ENCODE results near the gene TMEM269.
"Not testable (repeated sequence)": the region's sequence is repeated elsewhere in the genome, so short reads cannot be mapped to it uniquely, and the experiment has no call there.

The TMEM269 gene

DNA sequence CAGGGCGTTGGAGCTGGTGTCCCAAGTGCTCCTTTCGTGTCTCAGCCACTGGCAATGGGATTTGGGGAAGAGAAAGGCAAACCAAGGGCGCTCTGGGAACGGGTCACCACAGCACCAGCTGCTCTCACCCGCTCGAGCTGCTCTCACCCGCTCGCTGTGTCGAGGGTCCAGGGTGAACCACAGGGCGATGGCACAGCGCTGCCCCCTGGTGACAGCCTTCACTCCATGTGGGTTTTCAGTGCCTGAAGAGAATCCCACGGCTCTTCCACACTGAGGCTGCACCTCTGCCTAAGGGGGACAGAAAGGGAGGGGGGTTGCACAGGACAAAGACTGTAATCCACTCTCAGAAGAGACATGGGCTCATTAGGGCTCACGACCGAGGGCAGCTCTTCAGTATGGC lies 37.7 kb upstream of the TMEM269 start:
- DNase-seq (ENCODE audit: low read depth in 2 of 2, low spot score in 1 of 2), result peak in 1 of 2 donors; percentile 13

GRCh38 chr1:42748021-42748420 lies 36.8 kb upstream of the TMEM269 start:
- DNase-seq (ENCODE audit: low read depth in 2 of 2, low spot score in 1 of 2), result no peak

GRCh38 chr1:42748461-42749410 lies 36.1 kb upstream of the TMEM269 start:
- no peak for DNase-seq (ENCODE audit: low read depth in 2 of 2, low spot score in 1 of 2)

DNA sequence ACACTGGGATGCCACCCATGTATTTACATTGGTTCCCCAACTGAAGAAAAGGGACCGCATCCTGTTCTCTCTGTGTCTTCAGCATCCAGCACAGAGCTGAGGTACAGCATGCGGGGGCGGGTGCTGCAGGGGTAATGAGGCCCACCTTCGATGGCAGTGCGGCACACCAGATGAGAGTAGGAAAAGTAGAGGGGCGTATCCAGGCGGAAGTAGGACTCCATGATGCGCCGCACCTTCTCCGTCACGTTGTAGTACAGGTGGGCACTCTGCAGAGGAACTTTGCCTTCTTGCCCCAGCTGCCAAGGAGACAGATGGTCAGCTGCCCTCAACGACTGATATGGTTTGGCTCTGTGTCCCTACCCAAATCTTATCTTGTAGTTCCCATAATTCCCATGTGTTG lies 34.8 kb upstream of the TMEM269 start:
- no peak for DNase-seq (ENCODE audit: low read depth in 2 of 2, low spot score in 1 of 2)

GRCh38 chr1:42751511-42752070 lies 33.2 kb upstream of the TMEM269 start:
- DNase-seq (ENCODE audit: low read depth in 2 of 2, low spot score in 1 of 2), result not testable (repeated sequence)

- DNase-seq (ENCODE audit: low read depth in 2 of 2, low spot score in 1 of 2), result no peak
These were observed 32.5 kb upstream of the TMEM269 start for GRCh38 chr1:42752284-42752683.

GRCh38 chr1:42753070-42753469 lies 31.7 kb upstream of the TMEM269 start:
- DNase-seq (ENCODE audit: low read depth in 2 of 2, low spot score in 1 of 2), result no peak

DNA sequence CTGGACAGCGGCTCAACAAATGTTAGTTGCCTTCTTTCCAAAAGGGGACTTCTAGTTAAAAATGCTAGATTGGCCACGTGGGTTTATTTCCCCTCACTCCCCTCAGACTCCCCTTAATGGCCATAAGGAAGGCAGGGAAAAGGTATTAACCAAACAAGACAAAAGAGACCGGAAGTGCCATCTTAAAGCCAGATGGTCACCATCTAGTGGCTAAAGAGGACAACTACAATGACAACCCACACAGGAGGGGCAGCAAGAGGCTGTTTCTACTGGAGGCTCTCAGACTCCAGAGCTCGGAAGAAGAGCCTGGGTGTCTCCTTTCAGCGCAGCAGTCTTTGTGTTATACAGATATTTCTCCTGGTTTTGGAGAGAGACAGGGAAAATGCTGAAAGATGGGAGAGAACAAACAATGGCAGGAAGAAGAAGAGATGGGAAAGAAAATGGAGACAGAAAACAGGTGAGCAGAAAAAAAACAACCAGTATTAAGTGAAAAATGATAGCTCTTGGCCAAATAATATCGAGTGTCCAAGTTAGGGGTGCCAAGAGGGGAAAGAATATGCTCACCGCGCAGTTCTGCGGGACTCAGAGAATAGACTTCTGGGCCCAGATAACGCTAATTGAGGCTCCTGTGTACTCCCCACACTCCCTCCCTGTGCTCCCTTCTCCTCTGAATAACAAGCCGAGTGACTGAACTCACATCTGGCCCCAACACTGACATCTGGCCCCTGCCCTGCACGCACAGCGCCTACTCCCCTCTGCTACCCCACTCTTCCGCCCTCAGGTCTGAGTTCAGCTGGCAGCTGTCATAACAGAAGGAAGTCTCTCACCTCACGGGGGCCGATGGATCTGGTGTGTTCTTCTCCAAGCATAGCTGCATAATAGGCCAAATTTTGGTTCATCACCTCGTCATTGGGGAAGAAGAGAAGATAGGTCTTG lies 27.6 kb upstream of the TMEM269 start:
- no peak for DNase-seq (ENCODE audit: low read depth in 2 of 2, low spot score in 1 of 2)

GRCh38 chr1:42757892-42758275 lies 26.9 kb upstream of the TMEM269 start:
- DNase-seq (ENCODE audit: low read depth in 2 of 2, low spot score in 1 of 2), result no peak

- no peak for DNase-seq (ENCODE audit: low read depth in 2 of 2, low spot score in 1 of 2)
These were observed 26.1 kb upstream of the TMEM269 start for GRCh38 chr1:42758641-42759040.

DNA sequence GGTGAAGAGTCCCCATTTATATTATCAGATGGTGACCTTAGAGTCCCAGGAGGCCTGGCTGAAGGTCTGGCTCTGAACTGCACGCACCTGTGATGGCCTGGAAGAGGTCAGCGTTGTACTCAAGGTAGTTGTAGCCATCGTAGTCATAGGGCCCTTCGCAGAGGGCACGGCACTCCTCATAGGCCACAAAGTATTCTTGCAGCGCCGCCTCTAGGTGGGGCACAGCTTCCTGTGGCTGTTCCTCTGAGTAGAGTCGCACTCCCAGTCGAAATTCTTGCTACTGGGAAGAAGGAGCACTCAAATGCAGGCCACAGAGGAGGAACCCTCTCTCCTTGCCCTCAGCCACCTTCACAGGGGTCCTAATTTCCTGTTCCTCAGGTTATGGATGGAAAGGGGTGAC lies 25.7 kb upstream of the TMEM269 start:
- no peak for DNase-seq (ENCODE audit: low read depth in 2 of 2, low spot score in 1 of 2)

GRCh38 chr1:42761567-42761966 lies 23.2 kb upstream of the TMEM269 start:
- DNase-seq (ENCODE audit: low read depth in 2 of 2, low spot score in 1 of 2), result no peak

- DNase-seq (ENCODE audit: low read depth in 2 of 2, low spot score in 1 of 2), result no peak
These were observed 22.5 kb upstream of the TMEM269 start for GRCh38 chr1:42762269-42762668.

GRCh38 chr1:42765269-42765668 lies 19.5 kb upstream of the TMEM269 start:
- no peak for DNase-seq (ENCODE audit: low read depth in 2 of 2, low spot score in 1 of 2)

- DNase-seq (ENCODE audit: low read depth in 2 of 2, low spot score in 1 of 2), result no peak
These were observed 18.7 kb upstream of the TMEM269 start for GRCh38 chr1:42765832-42766740.

GRCh38 chr1:42766741-42767509 lies 17.9 kb upstream of the TMEM269 start, which contains the start of the genes C1orf50 and P3H1:
Gene C1orf50 (plus strand): TSS chr1:42767249. CDS start chr1:42767312, 63 bp downstream.
Gene P3H1 (minus strand): TSS chr1:42767028. CDS start chr1:42766971, 57 bp downstream.
- peak; percentile 98 for DNase-seq (ENCODE audit: low read depth in 2 of 2, low spot score in 1 of 2)

GRCh38 chr1:42767510-42768000 lies 17.2 kb upstream of the TMEM269 start:
- no peak for DNase-seq (ENCODE audit: low read depth in 2 of 2, low spot score in 1 of 2)

DNA sequence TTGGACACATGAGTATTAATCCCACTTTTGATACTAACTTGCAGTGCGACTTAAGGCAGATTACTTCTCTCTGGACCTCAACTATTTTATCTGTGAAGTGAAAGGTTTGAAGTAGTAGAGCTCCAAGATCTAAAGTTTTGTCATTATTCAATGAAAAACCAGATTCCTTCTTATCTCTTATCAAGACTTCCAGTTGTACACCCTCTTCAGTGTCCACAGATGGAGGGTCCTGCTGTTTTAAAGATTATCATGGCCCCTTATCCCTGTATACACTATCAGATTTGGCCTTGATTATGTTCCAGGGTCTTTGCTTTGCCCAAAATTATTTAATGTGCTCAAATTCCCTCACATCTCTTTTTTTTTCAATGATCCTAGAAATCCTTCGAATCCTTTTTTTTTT lies 16.6 kb upstream of the TMEM269 start:
- no peak for DNase-seq (ENCODE audit: low read depth in 2 of 2, low spot score in 1 of 2)

DNA sequence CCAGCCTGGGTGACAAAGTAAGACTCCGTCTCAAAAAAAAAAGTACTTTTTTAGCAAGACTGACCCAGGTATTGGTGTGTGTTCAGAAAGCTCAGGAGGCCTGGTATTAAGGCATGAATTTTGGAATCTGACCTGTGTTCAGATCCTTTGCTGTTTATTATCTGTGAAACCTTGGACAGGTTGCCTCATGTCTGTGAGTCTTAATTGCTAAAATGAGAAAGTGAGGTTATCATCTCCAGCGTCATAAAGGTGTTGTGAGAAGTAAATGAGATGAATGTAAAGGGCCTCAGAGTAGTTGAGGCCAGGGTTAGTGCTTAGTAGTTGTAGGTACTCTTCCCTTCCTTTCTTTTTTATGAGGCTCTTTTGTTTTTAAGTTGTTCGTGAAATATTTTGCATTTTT lies 15.0 kb upstream of the TMEM269 start:
- DNase-seq (ENCODE audit: low read depth in 2 of 2, low spot score in 1 of 2), result no peak

Data from stimulated activated CD8-positive, alpha-beta memory T cell treated with anti-CD3 and anti-CD28 coated beads, Interleukin-4, amount 100 ng/mL, for 1 hour (primary cell).